Measurements from ENCODE around the gene SVEP1.
"Not testable (repeated sequence)": the region's sequence is repeated elsewhere in the genome, so short reads cannot be mapped to it uniquely, and the experiment has no call there.

Gene SVEP1

DNA sequence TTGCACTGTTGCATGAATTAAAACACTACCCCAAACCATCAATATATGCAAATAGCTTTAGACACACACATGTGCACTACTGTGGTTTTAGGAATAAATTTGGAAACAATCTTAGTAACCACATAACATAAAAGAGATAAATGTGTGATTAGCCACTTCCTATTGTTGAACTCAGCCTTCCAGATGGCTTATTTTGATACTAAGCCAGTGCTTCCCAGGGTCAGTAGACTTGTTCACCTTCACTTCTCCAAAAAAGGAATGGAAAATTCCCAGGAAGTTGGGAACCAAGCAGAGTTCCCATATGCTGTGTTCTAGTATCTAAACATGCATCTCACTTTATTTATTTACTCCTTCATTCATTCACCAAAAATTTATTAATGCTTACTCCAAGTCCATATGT lies 47.8 kb downstream of the SVEP1 start:
- H3K9me3 Mint-ChIP-seq: peaks cover 0 to 18% of the 10 kb centered on the region in 2 donors
- ATAC-seq (replicated peaks) (no peak), DNase-seq (no peak)
- H3K4me3 Mint-ChIP-seq: no peak overlapping the region
- H3K4me1 Mint-ChIP-seq (ENCODE audit: low read depth in 2 of 2): no peaks in the 10 kb centered on the region
- no peaks in the 10 kb centered on the region for H3K27me3 Mint-ChIP-seq
- H3K36me3 Mint-ChIP-seq (ENCODE audit: insufficient read depth): no peaks in the 10 kb centered on the region
- H3K27ac Mint-ChIP-seq: no peak overlapping the region

DNA sequence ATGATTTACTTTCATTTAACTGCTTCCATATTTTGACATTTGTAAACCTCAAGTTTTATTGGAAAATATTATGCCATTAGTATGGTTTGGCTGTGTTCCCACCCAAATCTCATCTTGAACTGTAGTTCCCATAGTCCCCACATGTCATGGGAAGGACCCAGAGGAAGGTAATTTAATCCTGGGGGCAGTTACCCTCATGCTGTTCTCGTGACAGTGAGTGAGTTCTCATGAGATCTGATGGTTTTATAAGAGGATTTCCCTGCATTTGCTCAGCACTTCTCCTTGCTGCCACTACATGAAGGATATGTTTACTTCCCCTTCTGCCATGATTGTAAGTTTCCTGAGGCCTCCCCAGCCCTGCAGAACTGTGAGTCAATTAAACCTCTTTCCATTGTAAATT lies 48.3 kb downstream of the SVEP1 start:
- H3K27ac Mint-ChIP-seq; H3K27me3 Mint-ChIP-seq; H3K4me1 Mint-ChIP-seq (ENCODE audit: low read depth in 2 of 2); DNase-seq; H3K4me3 Mint-ChIP-seq; H3K36me3 Mint-ChIP-seq (ENCODE audit: insufficient read depth); ATAC-seq (replicated peaks): not testable (repeated sequence)
- peaks cover 0 to 18% of the 10 kb centered on the region in 2 donors for H3K9me3 Mint-ChIP-seq

DNA sequence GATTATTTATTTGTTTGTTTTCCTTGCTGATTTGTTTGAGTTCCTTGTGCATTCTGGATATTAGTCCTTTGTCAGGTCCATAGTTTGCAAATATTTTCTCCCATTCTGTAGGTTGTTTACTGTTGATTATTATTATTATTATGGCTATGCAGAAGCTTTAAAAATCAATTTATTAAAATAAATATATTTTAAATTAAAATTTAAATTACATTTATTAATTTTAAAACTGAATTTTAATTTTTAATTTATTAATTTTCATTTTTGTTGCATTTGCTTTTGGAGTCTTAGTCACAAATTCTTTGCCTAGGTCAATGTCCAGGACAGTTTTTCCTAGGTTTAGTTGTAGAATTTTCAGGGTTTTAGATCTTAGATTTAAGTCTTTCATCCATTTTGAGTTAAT lies 50.9 kb downstream of the SVEP1 start:
- Mint-ChIP-seq H3K4me1 (ENCODE audit: low read depth in 2 of 2) (no peaks in the 10 kb centered on the region), H3K36me3 (ENCODE audit: insufficient read depth) (no peaks in the 10 kb centered on the region), H3K27ac (no peak overlapping the region), H3K9me3 (peaks cover 0 to 7% of the 10 kb centered on the region in 2 donors), H3K4me3 (no peak overlapping the region), H3K27me3 (no peaks in the 10 kb centered on the region)
- no peak for DNase-seq
- ATAC-seq (replicated peaks): no peak

DNA sequence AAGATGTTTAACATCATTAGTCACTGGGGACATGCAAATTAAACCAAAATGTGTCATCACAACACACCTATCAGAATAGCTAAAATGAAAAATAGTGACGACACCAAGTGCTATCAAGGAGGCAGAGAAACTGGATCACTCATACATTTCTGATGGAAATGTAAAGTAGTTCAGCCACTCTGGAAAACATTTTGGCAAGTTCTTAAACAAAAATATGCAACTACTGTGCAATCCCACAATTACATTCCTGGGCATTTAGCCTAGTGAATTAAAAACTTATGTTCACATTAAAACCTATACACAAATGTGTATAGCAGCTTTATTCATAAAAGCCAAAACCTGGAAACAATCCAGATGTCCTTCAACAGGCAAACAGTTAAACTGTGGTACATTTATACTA lies 53.1 kb downstream of the SVEP1 start:
- no peak overlapping the region for H3K4me3 Mint-ChIP-seq
- H3K4me1 Mint-ChIP-seq (ENCODE audit: low read depth in 2 of 2): no peaks in the 10 kb centered on the region
- no peaks in the 10 kb centered on the region for H3K36me3 Mint-ChIP-seq (ENCODE audit: insufficient read depth)
- no peak overlapping the region for H3K27ac Mint-ChIP-seq
- ATAC-seq (replicated peaks) (no peak), DNase-seq (no peak)
- H3K9me3 Mint-ChIP-seq: peaks cover 3 to 13% of the 10 kb centered on the region in 2 donors
- no peaks in the 10 kb centered on the region for H3K27me3 Mint-ChIP-seq

DNA sequence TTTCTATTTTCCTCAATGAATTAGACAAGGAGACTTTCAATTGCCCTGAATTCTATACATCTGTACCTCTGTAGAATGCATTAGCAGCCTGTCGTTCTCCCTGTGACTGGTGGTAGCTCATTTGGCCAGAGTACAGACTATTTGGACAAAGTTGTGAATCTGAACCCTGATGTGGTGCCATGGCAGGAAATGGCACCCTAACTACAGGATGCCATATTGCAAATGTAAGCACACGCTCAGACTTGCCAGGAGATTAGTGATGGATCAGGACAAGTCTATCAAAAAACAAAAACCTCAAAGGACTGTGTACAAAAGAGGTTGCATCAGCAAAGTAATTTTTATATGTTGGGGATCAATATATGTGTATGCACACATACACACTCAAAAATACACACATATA lies 58.3 kb downstream of the SVEP1 start:
- H3K4me3 Mint-ChIP-seq: no peak overlapping the region
- H3K27me3 Mint-ChIP-seq: no peaks in the 10 kb centered on the region
- H3K36me3 Mint-ChIP-seq (ENCODE audit: insufficient read depth): no peaks in the 10 kb centered on the region
- H3K4me1 Mint-ChIP-seq (ENCODE audit: low read depth in 2 of 2): no peaks in the 10 kb centered on the region
- peaks cover 6% of the 10 kb centered on the region in 2 donors for H3K9me3 Mint-ChIP-seq
- no peak overlapping the region for H3K27ac Mint-ChIP-seq
- DNase-seq (no peak), ATAC-seq (replicated peaks) (no peak)

DNA sequence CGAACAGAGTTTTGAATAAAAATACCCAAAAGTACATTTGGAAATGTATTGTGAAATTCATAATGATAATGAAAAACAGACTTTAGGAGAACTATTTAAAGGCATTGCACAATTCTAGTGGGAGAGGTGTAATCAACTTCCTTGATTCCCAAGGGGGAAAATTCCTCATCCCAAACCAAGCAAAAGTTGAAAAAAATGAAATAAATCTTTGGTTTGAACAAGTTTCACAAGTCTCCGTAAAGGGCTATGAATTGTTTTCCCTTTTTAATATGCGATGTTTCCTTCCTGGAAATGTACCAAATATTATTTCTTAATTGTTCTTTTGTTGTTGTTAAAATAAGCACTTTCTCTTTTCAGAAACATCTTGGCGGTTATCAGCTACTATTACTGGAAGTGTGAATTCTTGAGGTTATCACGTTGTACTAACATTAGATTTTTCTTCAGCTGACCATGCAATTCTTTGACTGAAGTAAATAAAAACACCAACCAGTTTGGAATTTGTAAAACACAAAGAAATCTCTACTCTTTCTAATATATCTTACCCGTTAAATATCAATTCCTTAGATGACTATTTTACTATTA lies 59.3 kb downstream of the SVEP1 start:
- H3K4me1 Mint-ChIP-seq (ENCODE audit: low read depth in 2 of 2): no peaks in the 10 kb centered on the region
- no peaks in the 10 kb centered on the region for H3K27me3 Mint-ChIP-seq
- H3K36me3 Mint-ChIP-seq (ENCODE audit: insufficient read depth): no peaks in the 10 kb centered on the region
- DNase-seq (no peak), ATAC-seq (replicated peaks) (no peak)
- H3K9me3 Mint-ChIP-seq: peaks cover 6% of the 10 kb centered on the region in 2 donors
- no peak overlapping the region for H3K4me3 Mint-ChIP-seq
- H3K27ac Mint-ChIP-seq: no peak overlapping the region

DNA sequence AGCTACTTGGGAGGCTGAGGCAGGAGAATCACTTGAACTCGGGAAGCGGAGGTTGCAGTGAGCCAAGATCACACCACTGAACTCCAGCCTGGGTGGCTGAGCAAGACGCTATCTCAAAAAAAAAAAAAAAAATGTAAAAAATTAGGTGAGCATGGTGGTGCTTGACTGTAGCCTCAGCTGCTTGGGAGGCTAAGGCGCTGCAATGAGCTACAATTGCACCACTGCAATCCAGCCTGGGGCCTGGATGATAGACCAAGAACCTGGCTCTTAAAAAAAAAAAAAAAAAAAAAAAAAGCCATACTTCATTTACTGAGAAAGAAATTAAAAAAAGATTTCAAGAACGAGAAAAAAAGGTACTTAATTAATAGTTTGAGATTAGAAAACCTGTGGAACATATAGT lies 62.1 kb downstream of the SVEP1 start:
- DNase-seq: no peak
- Mint-ChIP-seq H3K4me1 (ENCODE audit: low read depth in 2 of 2) (no peaks in the 10 kb centered on the region), H3K9me3 (peaks cover 0 to 3% of the 10 kb centered on the region in 2 donors), H3K36me3 (ENCODE audit: insufficient read depth) (no peaks in the 10 kb centered on the region), H3K4me3 (no peak overlapping the region), H3K27me3 (no peaks in the 10 kb centered on the region), H3K27ac (no peak overlapping the region)
- ATAC-seq (replicated peaks): no peak

DNA sequence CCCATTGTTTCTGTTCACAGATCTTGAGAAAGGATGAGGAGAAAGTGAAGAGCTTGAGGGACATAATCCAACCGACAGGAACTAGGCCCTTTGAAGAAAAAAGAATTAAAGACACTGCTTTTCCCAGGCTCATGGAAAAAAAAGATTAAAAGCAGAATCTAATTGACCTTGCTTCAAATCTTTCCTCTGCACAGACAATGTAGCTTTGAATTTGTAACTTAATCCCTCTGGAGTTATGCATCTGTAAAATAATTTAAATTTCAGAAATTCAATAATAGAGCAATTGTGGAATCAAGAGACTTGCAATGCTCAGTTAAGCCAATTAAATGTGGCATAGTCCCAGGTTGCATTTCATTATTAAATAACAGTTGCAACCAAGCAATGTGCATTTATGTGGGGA lies 64.6 kb downstream of the SVEP1 start:
- Mint-ChIP-seq H3K9me3 (peaks cover 0 to 5% of the 10 kb centered on the region in 2 donors), H3K27ac (no peak overlapping the region), H3K36me3 (ENCODE audit: insufficient read depth) (peaks cover 2% of the 10 kb centered on the region), H3K4me3 (no peak overlapping the region), H3K27me3 (no peaks in the 10 kb centered on the region), H3K4me1 (ENCODE audit: low read depth in 2 of 2) (no peaks in the 10 kb centered on the region)
- DNase-seq: no peak
- ATAC-seq (replicated peaks): no peak

DNA sequence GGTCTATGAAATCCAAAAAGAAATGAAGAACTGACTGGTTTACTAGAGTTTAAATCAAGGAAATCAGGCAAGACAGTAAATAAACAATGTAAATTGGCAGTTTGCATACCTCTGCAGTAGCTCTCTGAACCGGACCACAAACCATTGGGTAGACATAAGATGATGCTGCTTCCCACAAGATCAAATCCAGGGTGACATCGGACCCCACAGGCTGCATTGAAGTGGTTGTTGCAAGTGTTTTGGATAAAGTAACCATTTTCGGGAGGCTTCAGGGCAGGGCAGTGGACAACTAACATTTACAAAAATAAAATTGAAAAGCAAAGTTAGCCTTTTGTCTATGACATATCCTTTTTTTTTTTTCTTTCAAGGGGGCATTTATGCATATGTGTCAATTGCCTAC lies 66.7 kb downstream of the SVEP1 start:
- H3K9me3 Mint-ChIP-seq: peaks cover 0 to 2% of the 10 kb centered on the region in 2 donors
- peaks cover 2% of the 10 kb centered on the region for H3K36me3 Mint-ChIP-seq (ENCODE audit: insufficient read depth)
- no peak for DNase-seq
- H3K4me3 Mint-ChIP-seq: no peak overlapping the region
- no peaks in the 10 kb centered on the region for H3K27me3 Mint-ChIP-seq
- no peak overlapping the region for H3K27ac Mint-ChIP-seq
- no peaks in the 10 kb centered on the region for H3K4me1 Mint-ChIP-seq (ENCODE audit: low read depth in 2 of 2)
- no peak for ATAC-seq (replicated peaks)

DNA sequence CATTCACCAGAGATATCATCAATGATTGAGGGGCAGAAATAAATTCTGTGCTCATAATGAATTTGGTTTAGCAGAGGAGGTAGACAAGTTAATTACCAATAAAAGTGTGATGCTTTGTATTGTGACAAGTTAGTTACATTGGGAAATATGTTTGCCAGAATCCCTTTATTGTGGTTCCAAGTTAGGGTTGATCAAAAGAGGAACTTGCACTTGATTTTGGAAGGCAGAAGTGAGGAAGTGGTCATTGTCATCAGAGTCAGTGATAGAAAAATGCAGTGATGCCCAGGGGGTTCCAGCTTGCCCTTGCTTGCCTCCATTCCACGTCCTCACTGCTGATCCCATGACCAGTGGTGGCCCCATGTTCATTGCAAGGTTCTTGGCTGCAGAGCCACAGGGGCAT lies 69.7 kb downstream of the SVEP1 start:
- ATAC-seq (replicated peaks) (no peak), DNase-seq (no peak)
- Mint-ChIP-seq H3K4me3 (no peak overlapping the region), H3K27me3 (no peaks in the 10 kb centered on the region), H3K4me1 (ENCODE audit: low read depth in 2 of 2) (no peaks in the 10 kb centered on the region), H3K27ac (no peak overlapping the region), H3K9me3 (peaks cover 2 to 11% of the 10 kb centered on the region in 2 donors), H3K36me3 (ENCODE audit: insufficient read depth) (peaks cover 2% of the 10 kb centered on the region)

DNA sequence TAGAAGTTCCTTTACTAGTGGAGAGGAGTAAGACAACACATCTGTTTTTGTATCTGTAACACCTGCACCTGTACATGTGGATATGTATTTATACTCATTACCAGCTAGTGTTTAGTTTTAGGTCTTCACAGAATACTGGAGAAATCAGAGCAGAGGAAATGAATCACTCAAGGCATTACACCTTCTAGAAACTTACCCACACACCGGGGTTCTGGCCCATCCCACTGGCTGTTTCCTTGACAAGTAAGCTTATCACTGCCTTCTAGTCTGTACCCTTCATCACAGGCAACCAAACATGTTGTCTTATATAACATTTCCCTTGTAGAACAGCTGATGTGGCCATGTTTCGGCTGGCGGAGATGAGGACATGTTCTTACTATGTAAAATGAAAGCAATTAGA lies 76.7 kb downstream of the SVEP1 start:
- ATAC-seq (replicated peaks) (no peak), DNase-seq (no peak)
- H3K27ac Mint-ChIP-seq: no peak overlapping the region
- no peaks in the 10 kb centered on the region for H3K4me1 Mint-ChIP-seq (ENCODE audit: low read depth in 2 of 2)
- H3K27me3 Mint-ChIP-seq: no peaks in the 10 kb centered on the region
- peaks cover 0 to 14% of the 10 kb centered on the region in 2 donors for H3K9me3 Mint-ChIP-seq
- H3K4me3 Mint-ChIP-seq: no peak overlapping the region
- H3K36me3 Mint-ChIP-seq (ENCODE audit: insufficient read depth): no peaks in the 10 kb centered on the region

DNA sequence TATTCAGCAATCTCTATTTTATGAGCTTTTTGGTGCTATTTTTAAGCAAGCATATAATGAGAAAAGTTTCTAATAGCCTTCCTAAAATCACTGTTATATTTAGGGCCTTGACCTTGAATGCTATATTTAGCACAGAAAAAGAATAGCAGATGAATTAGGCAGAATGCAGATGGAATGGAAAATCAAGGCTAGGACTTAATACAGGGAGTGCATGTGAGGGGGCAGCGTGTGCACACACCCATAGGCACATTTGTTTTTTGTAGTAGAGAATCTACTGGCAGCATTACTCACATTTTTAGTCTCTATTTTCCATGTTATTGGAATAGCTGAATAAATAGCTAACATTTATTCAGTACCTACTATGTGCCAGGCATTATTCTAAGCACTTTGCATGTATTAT lies 79.9 kb downstream of the SVEP1 start:
- no peak for DNase-seq
- Mint-ChIP-seq H3K36me3 (ENCODE audit: insufficient read depth) (no peaks in the 10 kb centered on the region), H3K9me3 (peaks cover 0 to under 1% of the 10 kb centered on the region in 2 donors), H3K27me3 (no peaks in the 10 kb centered on the region), H3K4me3 (no peak overlapping the region), H3K27ac (no peak overlapping the region), H3K4me1 (ENCODE audit: low read depth in 2 of 2) (no peaks in the 10 kb centered on the region)
- ATAC-seq (replicated peaks): no peak

DNA sequence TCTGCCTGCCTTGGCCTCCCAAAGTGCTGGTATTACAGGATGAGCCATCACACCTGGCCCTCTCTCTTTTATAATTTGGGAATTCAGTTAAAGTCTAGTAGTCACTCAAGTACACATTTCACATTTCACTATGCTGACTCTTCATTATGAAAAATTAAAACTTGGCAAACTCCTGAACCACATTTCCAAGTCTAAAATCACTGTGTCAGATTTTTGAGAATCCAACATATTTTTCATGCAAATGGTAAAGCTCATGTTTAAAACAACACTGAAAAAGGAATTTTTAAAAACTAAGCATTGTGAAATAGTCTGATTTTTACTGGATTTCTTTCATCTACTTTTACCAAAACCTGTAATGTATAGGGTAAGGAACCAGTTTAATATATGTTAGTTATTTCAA lies 92.3 kb downstream of the SVEP1 start:
- Mint-ChIP-seq H3K4me3 (no peak overlapping the region), H3K27me3 (no peaks in the 10 kb centered on the region), H3K9me3 (peaks cover 7 to 10% of the 10 kb centered on the region in 2 donors), H3K36me3 (ENCODE audit: insufficient read depth) (no peaks in the 10 kb centered on the region), H3K4me1 (ENCODE audit: low read depth in 2 of 2) (no peaks in the 10 kb centered on the region), H3K27ac (no peak overlapping the region)
- no peak for DNase-seq
- ATAC-seq (replicated peaks): no peak

DNA sequence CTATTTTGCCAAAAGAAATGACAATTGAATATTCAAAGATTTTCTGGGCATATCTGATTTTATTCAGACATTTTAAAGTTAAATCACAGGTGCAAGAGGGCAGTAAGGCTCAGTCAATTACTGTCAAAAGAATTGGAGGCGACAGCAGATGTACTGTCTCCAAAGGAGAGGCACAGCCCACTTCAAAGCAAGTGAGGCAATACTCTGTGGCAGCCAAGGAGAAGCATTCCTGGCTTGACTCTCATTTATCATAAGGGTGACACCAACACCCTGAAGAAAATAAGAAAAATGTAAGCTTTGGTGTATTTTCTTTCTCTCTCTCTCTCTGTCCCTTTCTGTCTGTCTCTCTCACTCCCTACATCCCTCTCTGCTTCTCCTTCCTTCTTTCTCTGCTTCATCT lies 93.3 kb downstream of the SVEP1 start:
- no peaks in the 10 kb centered on the region for H3K36me3 Mint-ChIP-seq (ENCODE audit: insufficient read depth)
- DNase-seq (no peak), ATAC-seq (replicated peaks) (no peak)
- H3K9me3 Mint-ChIP-seq: peaks cover 7 to 10% of the 10 kb centered on the region in 2 donors
- H3K27ac Mint-ChIP-seq: no peak overlapping the region
- H3K27me3 Mint-ChIP-seq: no peaks in the 10 kb centered on the region
- no peak overlapping the region for H3K4me3 Mint-ChIP-seq
- no peaks in the 10 kb centered on the region for H3K4me1 Mint-ChIP-seq (ENCODE audit: low read depth in 2 of 2)

DNA sequence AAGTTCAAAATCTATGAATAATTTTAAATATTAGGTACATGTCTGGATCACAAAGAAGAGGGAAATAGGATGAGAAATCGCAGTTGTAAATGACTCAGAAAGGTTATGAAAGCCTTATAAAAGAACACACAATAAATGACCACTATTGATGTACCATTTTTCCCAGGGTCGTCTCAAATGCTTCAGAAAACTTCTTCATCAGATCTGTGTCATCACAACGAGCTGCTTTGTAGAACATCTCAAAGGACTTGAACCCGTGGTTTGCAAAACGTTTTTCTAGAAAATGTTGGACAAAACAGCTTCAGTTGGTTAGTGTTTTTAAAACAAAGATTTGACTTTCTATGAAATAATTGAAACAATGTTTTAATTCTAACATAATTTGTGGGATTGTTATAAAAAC lies 100.1 kb downstream of the SVEP1 start:
- Mint-ChIP-seq H3K4me1 (ENCODE audit: low read depth in 2 of 2) (no peaks in the 10 kb centered on the region), H3K4me3 (no peak overlapping the region), H3K9me3 (peaks cover 2 to 7% of the 10 kb centered on the region in 2 donors), H3K27ac (no peak overlapping the region), H3K36me3 (ENCODE audit: insufficient read depth) (no peaks in the 10 kb centered on the region), H3K27me3 (no peaks in the 10 kb centered on the region)
- ATAC-seq (replicated peaks) (no peak), DNase-seq (no peak)
